Measurements from ENCODE around the gene LGALS7. TPM values are rescaled to one million over a fixed set of nuclear protein-coding genes. Genes with fewer than 3 reads are reported as not detected.
"Not testable (repeated sequence)": the region's sequence is repeated elsewhere in the genome, so short reads cannot be mapped to it uniquely, and the experiment has no call there.

Gene LGALS7
- total RNA-seq, 1 experiment from 2014 or later: 1.9 TPM

- H3K36me3 ChIP-seq (replicated peaks; ENCODE audit: control insufficient read depth, insufficient read depth, low read length); DNase-seq; H3K4me3 ChIP-seq (ENCODE audit: insufficient read depth, low read depth, low read length); H3K27me3 ChIP-seq (ENCODE audit: control insufficient read depth, insufficient read depth, low read length): not testable (repeated sequence)
These were observed 34.2 kb upstream of the LGALS7 start for GRCh38 chr19:38807374-38808098.

GRCh38 chr19:38806371-38806770, 33.1 kb upstream of the LGALS7 start:
- Histone ChIP-seq H3K36me3 (replicated peaks; ENCODE audit: control insufficient read depth, insufficient read depth, low read length) (no peaks in the 10 kb centered on the region), H3K27me3 (ENCODE audit: control insufficient read depth, insufficient read depth, low read length) (no peaks in the 10 kb centered on the region), H3K4me3 (ENCODE audit: insufficient read depth, low read depth, low read length) (no peak overlapping the region)
- DNase-seq: no peak

- DNase-seq: no peak
- Histone ChIP-seq H3K27me3 (ENCODE audit: control insufficient read depth, insufficient read depth, low read length) (no peaks in the 10 kb centered on the region), H3K4me3 (ENCODE audit: insufficient read depth, low read depth, low read length) (no peak overlapping the region), H3K36me3 (replicated peaks; ENCODE audit: control insufficient read depth, insufficient read depth, low read length) (no peaks in the 10 kb centered on the region)
These were observed 31.9 kb upstream of the LGALS7 start for GRCh38 chr19:38805180-38805579.

- DNase-seq: peak; percentile 31
- Histone ChIP-seq H3K27me3 (ENCODE audit: control insufficient read depth, insufficient read depth, low read length) (no peaks in the 10 kb centered on the region), H3K4me3 (ENCODE audit: insufficient read depth, low read depth, low read length) (no peak overlapping the region), H3K36me3 (replicated peaks; ENCODE audit: control insufficient read depth, insufficient read depth, low read length) (no peaks in the 10 kb centered on the region)
These were observed 30.2 kb upstream of the LGALS7 start for GRCh38 chr19:38803543-38803942.

- no peaks in the 10 kb centered on the region for H3K27me3 ChIP-seq (ENCODE audit: control insufficient read depth, insufficient read depth, low read length)
- DNase-seq: no peak
- no peak overlapping the region for H3K4me3 ChIP-seq (ENCODE audit: insufficient read depth, low read depth, low read length)
- no peaks in the 10 kb centered on the region for H3K36me3 ChIP-seq (replicated peaks; ENCODE audit: control insufficient read depth, insufficient read depth, low read length)
These were observed 28.2 kb upstream of the LGALS7 start for GRCh38 chr19:38801359-38802095.

GRCh38 chr19:38800577-38801347, 27.4 kb upstream of the LGALS7 start:
- Histone ChIP-seq H3K27me3 (ENCODE audit: control insufficient read depth, insufficient read depth, low read length) (no peaks in the 10 kb centered on the region), H3K36me3 (replicated peaks; ENCODE audit: control insufficient read depth, insufficient read depth, low read length) (no peaks in the 10 kb centered on the region), H3K4me3 (ENCODE audit: insufficient read depth, low read depth, low read length) (no peak overlapping the region)
- DNase-seq: no peak

- no peaks in the 10 kb centered on the region for H3K27me3 ChIP-seq (ENCODE audit: control insufficient read depth, insufficient read depth, low read length)
- H3K4me3 ChIP-seq (ENCODE audit: insufficient read depth, low read depth, low read length): no peak overlapping the region
- no peaks in the 10 kb centered on the region for H3K36me3 ChIP-seq (replicated peaks; ENCODE audit: control insufficient read depth, insufficient read depth, low read length)
- no peak for DNase-seq
These were observed 25.8 kb upstream of the LGALS7 start for GRCh38 chr19:38799104-38799503.

- H3K36me3 ChIP-seq (replicated peaks; ENCODE audit: control insufficient read depth, insufficient read depth, low read length); DNase-seq; H3K27me3 ChIP-seq (ENCODE audit: control insufficient read depth, insufficient read depth, low read length); H3K4me3 ChIP-seq (ENCODE audit: insufficient read depth, low read depth, low read length): not testable (repeated sequence)
These were observed 24.5 kb upstream of the LGALS7 start for GRCh38 chr19:38797781-38798180.

GRCh38 chr19:38796154-38796553, 22.8 kb upstream of the LGALS7 start:
- H3K4me3 ChIP-seq (ENCODE audit: insufficient read depth, low read depth, low read length): no peak overlapping the region
- no peaks in the 10 kb centered on the region for H3K27me3 ChIP-seq (ENCODE audit: control insufficient read depth, insufficient read depth, low read length)
- H3K36me3 ChIP-seq (replicated peaks; ENCODE audit: control insufficient read depth, insufficient read depth, low read length): no peaks in the 10 kb centered on the region
- DNase-seq: no peak

GRCh38 chr19:38795549-38795948, 22.2 kb upstream of the LGALS7 start:
- Histone ChIP-seq H3K27me3 (ENCODE audit: control insufficient read depth, insufficient read depth, low read length) (no peaks in the 10 kb centered on the region), H3K4me3 (ENCODE audit: insufficient read depth, low read depth, low read length) (no peak overlapping the region), H3K36me3 (replicated peaks; ENCODE audit: control insufficient read depth, insufficient read depth, low read length) (no peaks in the 10 kb centered on the region)
- DNase-seq: no peak

GRCh38 chr19:38793671-38794070, 20.4 kb upstream of the LGALS7 start:
- Histone ChIP-seq H3K4me3 (ENCODE audit: insufficient read depth, low read depth, low read length) (no peak overlapping the region), H3K27me3 (ENCODE audit: control insufficient read depth, insufficient read depth, low read length) (no peaks in the 10 kb centered on the region), H3K36me3 (replicated peaks; ENCODE audit: control insufficient read depth, insufficient read depth, low read length) (no peaks in the 10 kb centered on the region)
- no peak for DNase-seq

- no peaks in the 10 kb centered on the region for H3K36me3 ChIP-seq (replicated peaks; ENCODE audit: control insufficient read depth, insufficient read depth, low read length)
- H3K27me3 ChIP-seq (ENCODE audit: control insufficient read depth, insufficient read depth, low read length): peaks cover 2% of the 10 kb centered on the region; the same call in 1 of the 2 replicates
- DNase-seq: peak; percentile 15
- H3K4me3 ChIP-seq (ENCODE audit: insufficient read depth, low read depth, low read length): no peak overlapping the region
These were observed 19.9 kb upstream of the LGALS7 start for GRCh38 chr19:38793177-38793576.

- Histone ChIP-seq H3K4me3 (ENCODE audit: insufficient read depth, low read depth, low read length) (no peak overlapping the region), H3K27me3 (ENCODE audit: control insufficient read depth, insufficient read depth, low read length) (peaks cover 2% of the 10 kb centered on the region; the same call in 1 of the 2 replicates), H3K36me3 (replicated peaks; ENCODE audit: control insufficient read depth, insufficient read depth, low read length) (no peaks in the 10 kb centered on the region)
- peak; percentile 61 for DNase-seq
These were observed 19.2 kb upstream of the LGALS7 start for GRCh38 chr19:38792250-38793111.

GRCh38 chr19:38791451-38792064, 18.2 kb upstream of the LGALS7 start:
- H3K4me3 ChIP-seq (ENCODE audit: insufficient read depth, low read depth, low read length); H3K36me3 ChIP-seq (replicated peaks; ENCODE audit: control insufficient read depth, insufficient read depth, low read length); H3K27me3 ChIP-seq (ENCODE audit: control insufficient read depth, insufficient read depth, low read length); DNase-seq: not testable (repeated sequence)

Data from H7 (cell line).